HCT116 (cell line): ENCODE measurements around the gene OR4D2. TPM values are rescaled to one million over a fixed set of nuclear protein-coding genes. Genes with fewer than 3 reads are reported as not detected.

Experiments used
- ATAC-seq: fragments of 200-7000 bp; cut with Tn5 transposase; 2 replicates; pipeline ENCODE4 v1.9.1; 2020; ENCODE audit warnings: mild to moderate bottlenecking, moderate library complexity
- BruUV-seq: library from RNA; stranded (reverse); fragments of 400-500 nt; replicated peaks from 2 replicates; lab custom pipeline; 2021; lab: Mats Ljungman, UMichigan
- CTCF ChIA-PET: fragments of 300-600 bp; sonication (Branson Sonifier 250); formaldehyde crosslinking; loops from one replicate; lab custom pipeline; 2021; ENCODE audit warnings: antibody characterized with exemption; lab: Charles Lee
- POLR2A ChIA-PET: fragments of 300-600, 350-600 bp; sonication (Branson Sonifier 250); formaldehyde crosslinking; loops from one replicate; lab custom pipeline; 2021; ENCODE audit warnings: antibody characterized with exemption; lab: Charles Lee
- RAD21 ChIA-PET, 2 experiments: fragments of 300-600 bp; sonication (Branson Sonifier 250); formaldehyde crosslinking; loops; one replicate each; lab custom pipeline; 2023; ENCODE audit warnings: low total read pairs in 2 of 2; ENCODE audit not compliant: uncharacterized antibody in 2 of 2, unreplicated experiment in 2 of 2, low non-redundant PET in 1 of 2; lab: Charles Lee
- DNase-seq: peaks from one replicate; pipeline ENCODE4 v3.0.0-alpha.2; 2010; ENCODE audit warnings: low read depth, low spot score
- H2AFZ ChIP-seq: fragments of 200-600 bp; shearing (Covaris generic), sonication (generic); 2 replicates; pipeline ENCODE4 v1.6.1; 2017; ENCODE audit warnings: low read depth, mixed run types, mixed read lengths, antibody characterized with exemption, low read length; ENCODE audit not compliant: poor library complexity, severe bottlenecking
- H3K27ac ChIP-seq: 2 replicates; pipeline ENCODE4 v1.5.1; 2012; ENCODE audit warnings: low read depth, low read length
- H3K27me3 ChIP-seq: fragments of 200-600 bp; sonication (generic); 2 replicates; pipeline ENCODE4 v1.6.1; 2016; ENCODE audit warnings: mixed run types, low read length, mixed read lengths; ENCODE audit not compliant: insufficient read depth
- H3K36me3 ChIP-seq, 2 experiments: fragments of 200-500 bp in 1 of 2; fragments of 200-600 bp in 1 of 2; sonication (Bioruptor generic) in 1 of 2; sonication (generic) in 1 of 2; 2 replicates each; pipeline versions ENCODE4 v1.5.1 to v1.6.1; 2014 to 2016; ENCODE audit warnings: low read length in 2 of 2, inconsistent platforms in 1 of 2, mixed read lengths in 1 of 2, mixed run types in 1 of 2; ENCODE audit not compliant: insufficient read depth in 2 of 2, control insufficient read depth in 1 of 2
- H3K4me1 ChIP-seq, 2 experiments: fragments of 200-600 bp in 1 of 2; sonication (generic) in 1 of 2; 2 replicates each; pipeline versions ENCODE4 v1.5.1 to v1.6.1; 2012 to 2017; ENCODE audit warnings: low read length in 2 of 2, inconsistent platforms in 1 of 2, mild to moderate bottlenecking in 1 of 2, mixed read lengths in 1 of 2, mixed run types in 1 of 2, moderate library complexity in 1 of 2; ENCODE audit not compliant: insufficient read depth in 2 of 2, control insufficient read depth in 1 of 2
- H3K4me2 ChIP-seq: fragments of 200-600 bp; sonication (generic); 2 replicates; pipeline ENCODE4 v1.6.1; 2017; ENCODE audit warnings: mixed run types, low read length, mixed read lengths
- H3K4me3 ChIP-seq, 2 experiments: fragments of 200-600 bp in 1 of 2; sonication (generic) in 1 of 2; replicated peaks in 1 of 2; 2 replicates each; pipeline ENCODE4 v1.5.1; 2011 to 2016; ENCODE audit warnings: low read length in 2 of 2, control low read depth in 1 of 2, low read depth in 1 of 2, mild to moderate bottlenecking in 1 of 2, mixed read lengths in 1 of 2, mixed run types in 1 of 2
- H3K79me2 ChIP-seq: fragments of 200-600 bp; sonication (generic); 2 replicates; pipeline ENCODE4 v1.6.1; 2017; ENCODE audit warnings: mild to moderate bottlenecking, mixed run types, low read length, moderate library complexity, mixed read lengths; ENCODE audit not compliant: insufficient read depth
- H3K9ac ChIP-seq: fragments of 200-600 bp; sonication (generic); 2 replicates; pipeline ENCODE4 v1.6.1; 2016; ENCODE audit warnings: low read length, mixed read lengths
- H3K9me2 ChIP-seq: fragments of 200-600 bp; sonication (generic), shearing (Covaris generic); 2 replicates; pipeline ENCODE4 v1.6.1; 2017; ENCODE audit warnings: mixed run types, mild to moderate bottlenecking, moderate library complexity; ENCODE audit not compliant: insufficient read depth
- H3K9me3 ChIP-seq, 2 experiments: fragments of 200-500 bp in 1 of 2; fragments of 200-600 bp in 1 of 2; sonication (Bioruptor generic) in 1 of 2; sonication (generic) in 1 of 2; 2 replicates each; pipeline ENCODE4 v1.6.1; 2014 to 2017; ENCODE audit warnings: low read length in 2 of 2, mixed read lengths in 2 of 2, inconsistent platforms in 1 of 2, low read depth in 1 of 2, mild to moderate bottlenecking in 1 of 2, mixed run types in 1 of 2, moderate library complexity in 1 of 2; ENCODE audit not compliant: control insufficient read depth in 1 of 2, insufficient read depth in 1 of 2
- H4K20me1 ChIP-seq: fragments of 200-600 bp; sonication (generic), shearing (Covaris generic); 2 replicates; pipeline ENCODE4 v1.6.1; 2017; ENCODE audit warnings: mixed run types, mild to moderate bottlenecking, moderate library complexity; ENCODE audit not compliant: insufficient read depth
- ATF3 ChIP-seq: IDR thresholded peaks from 2 replicates; pipeline ENCODE4 v1.6.1; 2012
- CBX3 ChIP-seq: IDR thresholded peaks from 2 replicates; pipeline ENCODE4 v1.6.1; 2012; ENCODE audit warnings: low read depth
- EGR1 ChIP-seq: IDR thresholded peaks from 2 replicates; pipeline ENCODE4 v1.6.1; 2012; ENCODE audit warnings: low read depth
- EZH2 ChIP-seq: fragments of 200-600 bp; sonication (generic); IDR thresholded peaks from 2 replicates; pipeline ENCODE4 v1.6.1; 2017; ENCODE audit warnings: antibody characterized with exemption, mixed run types
- EZH2phosphoT487 ChIP-seq: fragments of 200-600 bp; IDR thresholded peaks from 2 replicates; pipeline ENCODE4 v1.6.1; 2018; ENCODE audit warnings: antibody characterized with exemption, borderline replicate concordance
- FOSL1 ChIP-seq: IDR thresholded peaks from 2 replicates; pipeline ENCODE4 v1.6.1; 2012; ENCODE audit warnings: low read depth
- JUND ChIP-seq: IDR thresholded peaks from 2 replicates; pipeline ENCODE4 v1.6.1; 2012
- RAD21 ChIP-seq: IDR thresholded peaks from 2 replicates; pipeline ENCODE4 v1.6.1; 2012; ENCODE audit warnings: low read depth, mild to moderate bottlenecking
- REST ChIP-seq: IDR thresholded peaks from 2 replicates; pipeline ENCODE4 v1.6.1; 2012; ENCODE audit warnings: low read depth
- SRF ChIP-seq: IDR thresholded peaks from 2 replicates; pipeline ENCODE4 v1.6.1; 2012; ENCODE audit warnings: low read depth
- YY1 ChIP-seq: IDR thresholded peaks from 2 replicates; pipeline ENCODE4 v1.6.1; 2011; ENCODE audit warnings: low read length, low read depth, moderate library complexity, mild to moderate bottlenecking; ENCODE audit not compliant: insufficient replicate concordance; ENCODE audit errors: extremely low read depth
- intact Hi-C: fragments of 100-400 bp; cut with micrococcal nuclease; formaldehyde crosslinking; loops from 2 replicates; pipeline ENCODE4 v1.10.0; 2022
- total RNA-seq: library from RNA; stranded (reverse); gene quantifications from one replicate; pipeline ENCODE4 v1.2.1, GENCODE V29; 2021; ENCODE audit not compliant: unreplicated experiment
- TF ChIP-seq, protein P1 (sequence below): IDR thresholded peaks from 2 replicates; pipeline ENCODE4 v1.6.1; 2011; ENCODE audit warnings: mild to moderate bottlenecking, low read length, moderate library complexity; ENCODE audit not compliant: insufficient replicate concordance; ENCODE audit errors: extremely low read depth
- TF ChIP-seq, protein P2 (sequence below), 3 experiments: fragments of 200-600 bp in 1 of 3; sonication (generic) in 1 of 3; IDR thresholded peaks in 2 of 3; conservative IDR thresholded peaks in 1 of 3; 2 replicates each; pipeline ENCODE4 v1.5.1; 2012 to 2017; ENCODE audit warnings: low read depth in 2 of 3, low read length in 2 of 3, antibody characterized with exemption in 1 of 3, borderline replicate concordance in 1 of 3, control low read depth in 1 of 3, mild to moderate bottlenecking in 1 of 3, mixed read lengths in 1 of 3, mixed run types in 1 of 3, moderate library complexity in 1 of 3; ENCODE audit not compliant: insufficient read depth in 1 of 3

The OR4D2 gene
- total RNA-seq, 1 experiment from 2014 or later: not detected

DNA sequence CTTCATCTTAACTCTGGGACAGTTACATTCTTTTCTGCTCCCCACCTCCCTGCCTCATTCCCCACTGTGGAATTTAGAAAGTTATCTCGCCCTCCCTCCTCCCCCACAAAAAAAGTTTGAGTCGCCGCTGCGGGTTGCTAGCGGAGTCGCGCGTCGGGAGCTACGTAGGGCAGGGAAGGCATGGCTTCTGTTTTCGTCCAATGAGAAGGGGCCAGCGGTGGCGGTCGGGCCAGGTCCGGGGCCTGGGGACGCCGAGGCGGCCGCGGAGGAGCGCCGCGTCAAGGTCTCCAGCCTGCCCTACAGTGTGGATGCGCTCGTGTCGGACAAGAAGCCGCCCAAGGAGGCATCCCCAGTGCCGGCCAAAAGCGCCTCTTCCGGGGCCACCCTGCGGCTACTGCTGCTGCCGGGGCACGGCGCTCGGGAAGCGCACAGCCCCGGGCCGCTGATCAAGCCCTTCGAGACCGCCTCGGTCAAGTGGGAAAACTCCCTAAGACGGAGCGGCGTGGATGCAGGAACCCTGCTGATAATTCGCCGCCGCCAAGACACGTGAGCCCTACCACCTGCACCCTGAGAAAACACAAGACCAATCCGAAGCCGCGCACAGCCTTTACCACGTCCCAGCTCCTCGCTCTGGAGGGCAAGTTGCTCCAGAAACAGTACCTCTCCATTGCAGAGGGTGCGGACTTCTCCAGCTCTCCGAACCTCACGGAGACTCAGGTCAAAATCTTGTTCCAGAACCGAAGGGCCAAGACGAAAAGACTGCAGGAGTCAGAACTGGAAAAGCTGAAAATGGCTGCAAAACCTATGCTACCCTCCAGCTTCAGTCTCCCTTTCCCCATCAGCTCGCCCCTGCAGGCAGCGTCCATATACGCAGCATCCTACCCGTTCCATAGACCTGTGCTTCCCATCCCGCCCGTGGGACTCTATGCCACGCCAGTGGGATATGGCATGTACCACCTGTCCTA, 9.7 kb upstream of the OR4D2 start:
- no peaks in the 10 kb centered on the region for H4K20me1 ChIP-seq
- H2AFZ ChIP-seq: no peak overlapping the region
- no peak overlapping the region for H3K4me2 ChIP-seq
- ChIA-PET POLR2A (no interaction called here), CTCF (no interaction called here), RAD21 (no interaction called here)
- H3K36me3 ChIP-seq: no peaks in the 10 kb centered on the region
- H3K9me2 ChIP-seq: no peaks in the 10 kb centered on the region
- peaks cover 58% of the 10 kb centered on the region for H3K27me3 ChIP-seq
- ATAC-seq (no peak), DNase-seq (no peak)
- H3K9me3 ChIP-seq: no peaks in the 10 kb centered on the region
- no peak overlapping the region for H3K4me3 ChIP-seq
- H3K4me1 ChIP-seq: no peaks in the 10 kb centered on the region
- H3K79me2 ChIP-seq: no peaks in the 10 kb centered on the region
- intact Hi-C loops: no loop called here
- no peak for TF ChIP-seq RAD21
- TF ChIP-seq ATF3: no peak
- TF ChIP-seq YY1: no peak
- TF ChIP-seq, protein P1, sequence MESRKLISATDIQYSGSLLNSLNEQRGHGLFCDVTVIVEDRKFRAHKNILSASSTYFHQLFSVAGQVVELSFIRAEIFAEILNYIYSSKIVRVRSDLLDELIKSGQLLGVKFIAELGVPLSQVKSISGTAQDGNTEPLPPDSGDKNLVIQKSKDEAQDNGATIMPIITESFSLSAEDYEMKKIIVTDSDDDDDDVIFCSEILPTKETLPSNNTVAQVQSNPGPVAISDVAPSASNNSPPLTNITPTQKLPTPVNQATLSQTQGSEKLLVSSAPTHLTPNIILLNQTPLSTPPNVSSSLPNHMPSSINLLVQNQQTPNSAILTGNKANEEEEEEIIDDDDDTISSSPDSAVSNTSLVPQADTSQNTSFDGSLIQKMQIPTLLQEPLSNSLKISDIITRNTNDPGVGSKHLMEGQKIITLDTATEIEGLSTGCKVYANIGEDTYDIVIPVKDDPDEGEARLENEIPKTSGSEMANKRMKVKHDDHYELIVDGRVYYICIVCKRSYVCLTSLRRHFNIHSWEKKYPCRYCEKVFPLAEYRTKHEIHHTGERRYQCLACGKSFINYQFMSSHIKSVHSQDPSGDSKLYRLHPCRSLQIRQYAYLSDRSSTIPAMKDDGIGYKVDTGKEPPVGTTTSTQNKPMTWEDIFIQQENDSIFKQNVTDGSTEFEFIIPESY: no peak
- no peak for TF ChIP-seq EZH2phosphoT487
- no peak for TF ChIP-seq CBX3
- no peak for TF ChIP-seq FOSL1
- no peak for TF ChIP-seq REST
- no peak for TF ChIP-seq SRF
- TF ChIP-seq, protein P2, sequence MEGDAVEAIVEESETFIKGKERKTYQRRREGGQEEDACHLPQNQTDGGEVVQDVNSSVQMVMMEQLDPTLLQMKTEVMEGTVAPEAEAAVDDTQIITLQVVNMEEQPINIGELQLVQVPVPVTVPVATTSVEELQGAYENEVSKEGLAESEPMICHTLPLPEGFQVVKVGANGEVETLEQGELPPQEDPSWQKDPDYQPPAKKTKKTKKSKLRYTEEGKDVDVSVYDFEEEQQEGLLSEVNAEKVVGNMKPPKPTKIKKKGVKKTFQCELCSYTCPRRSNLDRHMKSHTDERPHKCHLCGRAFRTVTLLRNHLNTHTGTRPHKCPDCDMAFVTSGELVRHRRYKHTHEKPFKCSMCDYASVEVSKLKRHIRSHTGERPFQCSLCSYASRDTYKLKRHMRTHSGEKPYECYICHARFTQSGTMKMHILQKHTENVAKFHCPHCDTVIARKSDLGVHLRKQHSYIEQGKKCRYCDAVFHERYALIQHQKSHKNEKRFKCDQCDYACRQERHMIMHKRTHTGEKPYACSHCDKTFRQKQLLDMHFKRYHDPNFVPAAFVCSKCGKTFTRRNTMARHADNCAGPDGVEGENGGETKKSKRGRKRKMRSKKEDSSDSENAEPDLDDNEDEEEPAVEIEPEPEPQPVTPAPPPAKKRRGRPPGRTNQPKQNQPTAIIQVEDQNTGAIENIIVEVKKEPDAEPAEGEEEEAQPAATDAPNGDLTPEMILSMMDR (IDR thresholded peaks at IDR 0.05 in 2 of 3, conservative IDR thresholded peaks at IDR 0.05 in 1 of 3; ENCODE audit: borderline replicate concordance in 1 of 3, insufficient read depth in 1 of 3, low read depth in 2 of 3, low read length in 2 of 3): no peak
- no peak for TF ChIP-seq JUND
- TF ChIP-seq EGR1: no peak
- TF ChIP-seq EZH2: no peak
- H3K9ac ChIP-seq: no peak overlapping the region
- no peak overlapping the region for H3K27ac ChIP-seq
- no TSS peak for BruUV-seq
